Measurements from ENCODE around the gene SNTG2.

Gene SNTG2

GRCh38 chr2:1173528-1173927, 222.9 kb downstream of the SNTG2 start:
- TF ChIP-seq TAF1 (IDR thresholded peaks at IDR 0.05; ENCODE audit: borderline replicate concordance, insufficient read depth, low read length) (no peak), FOXP2 (optimal IDR thresholded peaks at IDR 0.05; ENCODE audit: borderline replicate concordance, extremely low read depth, extremely low read length, insufficient read depth) (no peak), SIN3A (IDR thresholded peaks at IDR 0.05; ENCODE audit: borderline replicate concordance, insufficient read depth, low read length) (no peak), REST (IDR thresholded peaks at IDR 0.05; ENCODE audit: insufficient read depth in 1 of 2, low read depth in 2 of 2, low read length in 2 of 2) (no peak), POLR2AphosphoS5 (IDR thresholded peaks at IDR 0.05; ENCODE audit: low read depth, low read length) (no peak)

GRCh38 chr2:1181893-1182292, 231.2 kb downstream of the SNTG2 start:
- TF ChIP-seq POLR2AphosphoS5 (IDR thresholded peaks at IDR 0.05; ENCODE audit: low read depth, low read length) (no peak), FOXP2 (optimal IDR thresholded peaks at IDR 0.05; ENCODE audit: borderline replicate concordance, extremely low read depth, extremely low read length, insufficient read depth) (no peak)

GRCh38 chr2:1183300-1183699, 232.7 kb downstream of the SNTG2 start:
- TF ChIP-seq SIN3A (IDR thresholded peaks at IDR 0.05; ENCODE audit: borderline replicate concordance, insufficient read depth, low read length) = no peak
- TF ChIP-seq FOXP2 (optimal IDR thresholded peaks at IDR 0.05; ENCODE audit: borderline replicate concordance, extremely low read depth, extremely low read length, insufficient read depth) = no peak
- TF ChIP-seq POLR2AphosphoS5 (IDR thresholded peaks at IDR 0.05; ENCODE audit: low read depth, low read length) = no peak

- no peak for TF ChIP-seq REST (IDR thresholded peaks at IDR 0.05; ENCODE audit: insufficient read depth in 1 of 2, low read depth in 2 of 2, low read length in 2 of 2)
- no peak for TF ChIP-seq TAF1 (IDR thresholded peaks at IDR 0.05; ENCODE audit: borderline replicate concordance, insufficient read depth, low read length)
- TF ChIP-seq POLR2AphosphoS5 (IDR thresholded peaks at IDR 0.05; ENCODE audit: low read depth, low read length) = no peak
- TF ChIP-seq SIN3A (IDR thresholded peaks at IDR 0.05; ENCODE audit: borderline replicate concordance, insufficient read depth, low read length) = no peak
- no peak for TF ChIP-seq FOXP2 (optimal IDR thresholded peaks at IDR 0.05; ENCODE audit: borderline replicate concordance, extremely low read depth, extremely low read length, insufficient read depth)
Observed at GRCh38 chr2:1186421-1186820, 235.8 kb downstream of the SNTG2 start.

GRCh38 chr2:1187189-1187588, 236.5 kb downstream of the SNTG2 start:
- TF ChIP-seq SIN3A (IDR thresholded peaks at IDR 0.05; ENCODE audit: borderline replicate concordance, insufficient read depth, low read length) (no peak), REST (IDR thresholded peaks at IDR 0.05; ENCODE audit: insufficient read depth in 1 of 2, low read depth in 2 of 2, low read length in 2 of 2) (no peak), TAF1 (IDR thresholded peaks at IDR 0.05; ENCODE audit: borderline replicate concordance, insufficient read depth, low read length) (no peak), FOXP2 (optimal IDR thresholded peaks at IDR 0.05; ENCODE audit: borderline replicate concordance, extremely low read depth, extremely low read length, insufficient read depth) (no peak)

GRCh38 chr2:1192121-1192520, 241.5 kb downstream of the SNTG2 start:
- no peak for TF ChIP-seq REST (IDR thresholded peaks at IDR 0.05; ENCODE audit: insufficient read depth in 1 of 2, low read depth in 2 of 2, low read length in 2 of 2)
- TF ChIP-seq TAF1 (IDR thresholded peaks at IDR 0.05; ENCODE audit: borderline replicate concordance, insufficient read depth, low read length) = no peak
- no peak for TF ChIP-seq FOXP2 (optimal IDR thresholded peaks at IDR 0.05; ENCODE audit: borderline replicate concordance, extremely low read depth, extremely low read length, insufficient read depth)
- no peak for TF ChIP-seq SIN3A (IDR thresholded peaks at IDR 0.05; ENCODE audit: borderline replicate concordance, insufficient read depth, low read length)
- no peak for TF ChIP-seq POLR2AphosphoS5 (IDR thresholded peaks at IDR 0.05; ENCODE audit: low read depth, low read length)
